Endothelial cell (in vitro differentiated cells): ENCODE data around the gene E4F1. TPM values are rescaled to one million over a fixed set of nuclear protein-coding genes. Genes with fewer than 3 reads are reported as not detected.

Source experiments
- DNase-seq: peaks from one replicate; pipeline ENCODE4 v3.0.0; 2021; ENCODE audit warnings: low spot score
- H3K27ac Mint-ChIP-seq: one replicate; pipeline ENCODE4 v1.8.0; 2021; ENCODE audit warnings: mixed read lengths, inconsistent platforms; ENCODE audit not compliant: unreplicated experiment
- H3K27me3 Mint-ChIP-seq: one replicate; pipeline ENCODE4 v1.8.0; 2021; ENCODE audit warnings: mild to moderate bottlenecking, moderate library complexity, mixed read lengths, inconsistent platforms; ENCODE audit not compliant: unreplicated experiment
- H3K36me3 Mint-ChIP-seq: one replicate; pipeline ENCODE4 v1.8.0; 2021; ENCODE audit warnings: mild to moderate bottlenecking, low read depth, mixed read lengths, inconsistent platforms; ENCODE audit not compliant: unreplicated experiment
- H3K4me1 Mint-ChIP-seq: one replicate; pipeline ENCODE4 v1.8.0; 2021; ENCODE audit warnings: mild to moderate bottlenecking, mixed read lengths, inconsistent platforms; ENCODE audit not compliant: unreplicated experiment
- H3K4me3 Mint-ChIP-seq: one replicate; pipeline ENCODE4 v1.8.0; 2021; ENCODE audit warnings: mild to moderate bottlenecking, mixed read lengths, inconsistent platforms; ENCODE audit not compliant: unreplicated experiment
- H3K9me3 Mint-ChIP-seq: one replicate; pipeline ENCODE4 v1.8.0; 2021; ENCODE audit warnings: mixed read lengths, inconsistent platforms; ENCODE audit not compliant: unreplicated experiment
- CTCF ChIP-seq: fragments of 200-600 bp; sonication (generic); IDR thresholded peaks from one replicate; pipeline ENCODE4 v1.5.0; 2021; ENCODE audit warnings: antibody characterized with exemption; ENCODE audit not compliant: unreplicated experiment
- total RNA-seq: library from RNA; stranded (reverse); fragmentation: NEBNext Ultra II Directional; extraction: Animal tissue kit (Norgen Biotek cat#: 25700); gene quantifications from one replicate; pipeline ENCODE4 v1.2.1, GENCODE V29; 2021; ENCODE audit not compliant: unreplicated experiment

Gene E4F1
- total RNA-seq, 1 donor from 2014 or later, result 35.9 TPM

- Mint-ChIP-seq H3K36me3 (no peaks in the 10 kb centered on the region), H3K4me3 (no peak overlapping the region), H3K4me1 (no peaks in the 10 kb centered on the region)
Measured at GRCh38 chr16:2194166-2194834, 29.1 kb upstream of the E4F1 start.

GRCh38 chr16:2194852-2195321 is 28.5 kb upstream of the E4F1 start:
- peak; percentile 20 for TF ChIP-seq CTCF

More at GRCh38 chr16:2194166-2194834, 29.1 kb upstream of the E4F1 start:
- no peaks in the 10 kb centered on the region for H3K9me3 Mint-ChIP-seq
- DNase-seq, result no peak
- no peak overlapping the region for H3K27ac Mint-ChIP-seq
- H3K27me3 Mint-ChIP-seq, result peaks cover 25% of the 10 kb centered on the region
- no peak for TF ChIP-seq CTCF

GRCh38 chr16:2195322-2196161 is 27.8 kb upstream of the E4F1 start:
- no peak for TF ChIP-seq CTCF
- Mint-ChIP-seq H3K4me1 (no peaks in the 10 kb centered on the region), H3K27ac (no peak overlapping the region), H3K4me3 (no peak overlapping the region), H3K36me3 (peaks cover 4% of the 10 kb centered on the region), H3K9me3 (no peaks in the 10 kb centered on the region), H3K27me3 (peaks cover 25% of the 10 kb centered on the region)
- DNase-seq, result no peak

More at GRCh38 chr16:2194852-2195321, 28.5 kb upstream of the E4F1 start:
- no peaks in the 10 kb centered on the region for H3K4me1 Mint-ChIP-seq
- DNase-seq, result peak; percentile 48
- H3K27me3 Mint-ChIP-seq, result peaks cover 25% of the 10 kb centered on the region
- H3K36me3 Mint-ChIP-seq, result no peaks in the 10 kb centered on the region
- no peaks in the 10 kb centered on the region for H3K9me3 Mint-ChIP-seq
- H3K27ac Mint-ChIP-seq, result no peak overlapping the region
- no peak overlapping the region for H3K4me3 Mint-ChIP-seq

GRCh38 chr16:2196162-2196980 is 27.0 kb upstream of the E4F1 start, which contains the start of gene CASKIN1:
Gene CASKIN1, minus strand, starts transcription at chr16:2196605. Its CDS starts 173 bp downstream, at chr16:2196432.
- Mint-ChIP-seq H3K4me3 (no peak within 1 kb of the TSS), H3K9me3 (no peaks in the 10 kb centered on the region), H3K36me3 (peaks cover 4% of the 10 kb centered on the region), H3K27ac (no peak within 1 kb of the TSS), H3K27me3 (peaks cover 25% of the 10 kb centered on the region), H3K4me1 (no peaks in the 10 kb centered on the region)
- TF ChIP-seq CTCF, result no peak
- peak; percentile 42 for DNase-seq
